GM19372 (cell line): ENCODE results near the gene RHBG.

Experiments used
- ATAC-seq: cut with Tn5 transposase; IDR thresholded peaks from one replicate; pipeline ENCODE4 v1.9.1; 2021; ENCODE audit warnings: mild to moderate bottlenecking, low read depth, moderate library complexity; ENCODE audit not compliant: unreplicated experiment

Gene RHBG

DNA sequence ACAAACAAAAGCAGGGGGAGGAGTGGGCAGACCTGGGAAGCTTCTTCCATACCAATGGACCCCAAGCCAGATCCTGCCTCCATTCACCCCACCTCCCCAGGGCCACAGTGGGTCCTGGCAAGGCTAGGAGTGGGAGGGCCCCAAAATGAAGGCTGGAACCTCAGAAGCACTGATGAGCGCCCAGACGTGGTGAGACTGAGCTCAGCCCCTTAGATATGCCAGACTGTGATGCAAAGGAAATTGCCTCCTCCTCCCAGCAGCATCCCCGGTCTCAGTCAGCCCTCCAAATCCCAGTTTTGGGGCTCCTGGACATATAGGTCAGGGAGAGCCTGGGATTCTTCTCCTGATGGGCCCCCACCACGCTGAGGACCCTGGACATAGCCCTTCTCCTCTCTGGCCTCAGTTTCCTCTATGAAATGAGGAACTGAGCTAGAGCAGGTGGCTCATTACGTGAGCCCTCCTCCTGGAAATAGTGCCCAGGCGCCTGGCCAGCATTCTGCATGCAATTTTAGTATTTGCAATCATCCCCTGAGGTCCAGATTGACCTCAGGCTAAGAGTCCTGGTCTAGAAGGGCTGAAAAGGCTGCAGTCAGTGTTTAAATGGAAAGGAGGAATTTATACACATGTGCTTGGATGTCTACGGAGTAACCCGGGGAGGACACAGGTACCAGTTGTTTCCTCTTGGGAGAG, 33.5 kb downstream of the RHBG start:
- no peak for ATAC-seq

DNA sequence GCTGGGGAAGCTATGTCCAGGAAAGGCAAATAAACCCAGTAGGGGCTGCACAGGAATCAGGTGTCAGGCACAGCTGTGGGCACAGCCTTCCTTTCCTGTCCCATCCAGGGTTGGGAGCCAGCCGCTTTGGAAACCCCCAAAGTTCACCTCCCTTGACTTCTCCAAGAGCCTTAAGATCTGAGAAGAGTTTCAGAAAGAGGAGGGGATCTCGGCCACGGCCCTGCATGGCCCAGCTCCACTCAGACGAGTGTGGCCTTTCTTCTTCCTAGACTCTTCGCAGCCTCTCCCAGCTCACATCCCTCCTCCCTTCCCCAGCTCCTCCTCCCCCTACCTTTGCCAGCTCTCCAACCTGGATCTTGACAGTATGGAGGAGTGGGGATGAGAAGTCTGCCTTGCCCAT, 36.7 kb downstream of the RHBG start:
- ATAC-seq = no peak

- no peak for ATAC-seq
Observed at GRCh38 chr1:156406251-156406650, 37.2 kb downstream of the RHBG start.

DNA sequence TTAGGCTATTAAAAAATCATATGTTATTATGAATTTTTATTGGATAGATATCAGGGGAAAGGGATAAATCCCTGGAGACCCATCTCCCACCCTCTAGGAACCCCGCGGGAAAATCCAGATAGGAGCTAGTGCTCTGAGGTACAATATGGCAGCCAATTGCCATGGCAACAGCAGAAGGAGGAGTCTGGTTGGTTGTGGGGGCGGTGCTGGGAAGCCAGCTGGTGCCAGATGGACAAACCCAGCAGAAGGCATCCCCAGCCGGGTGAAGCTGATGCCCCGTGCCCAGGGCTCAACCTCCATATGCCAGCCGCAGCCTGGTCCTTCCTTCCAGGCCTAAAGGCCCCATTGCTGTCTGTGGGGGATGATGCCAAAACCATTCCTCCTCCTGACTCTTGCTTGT, 38.3 kb downstream of the RHBG start:
- ATAC-seq = no peak

DNA sequence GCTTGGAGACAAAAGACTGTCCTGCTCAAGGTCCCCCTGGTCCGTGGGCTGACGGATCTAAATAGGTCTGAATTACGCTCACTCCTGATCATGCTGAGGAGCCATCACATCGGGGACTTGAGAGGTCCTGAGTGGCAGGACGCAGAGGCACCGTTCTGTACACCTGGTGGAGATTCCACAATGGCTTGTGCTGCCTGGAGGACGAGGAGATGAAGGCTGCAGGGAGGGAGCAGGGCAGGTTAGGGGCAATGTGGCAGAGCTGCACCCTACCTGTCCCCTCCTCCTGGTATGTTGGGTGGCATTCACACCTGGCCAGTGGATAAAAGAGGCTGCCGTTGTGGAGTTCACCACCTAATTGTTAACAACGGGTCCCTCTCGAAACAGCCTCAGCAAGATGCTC, 38.7 kb downstream of the RHBG start:
- ATAC-seq = no peak

DNA sequence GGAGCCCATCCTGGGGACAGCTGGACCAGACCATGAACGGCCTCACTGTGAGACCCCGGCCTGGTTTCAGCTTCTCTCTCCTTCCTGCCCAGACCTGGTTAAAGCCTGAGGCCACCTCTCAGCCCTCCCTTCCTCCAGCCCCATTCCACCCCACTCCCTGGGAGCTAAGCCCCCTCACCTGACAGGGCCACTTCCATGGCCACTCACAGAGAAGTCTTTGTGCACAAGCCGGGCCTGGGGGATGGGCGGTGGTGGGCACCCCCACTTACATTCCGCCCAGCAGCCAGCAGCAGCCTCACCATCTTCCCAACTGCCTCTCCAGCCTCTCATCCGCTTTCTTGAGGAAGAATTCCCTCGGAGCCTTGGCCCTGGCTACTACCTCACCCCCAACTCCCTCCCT, 40.4 kb downstream of the RHBG start:
- ATAC-seq = no peak

- no peak for ATAC-seq
Observed at GRCh38 chr1:156410238-156410637, 41.2 kb downstream of the RHBG start.

- no peak for ATAC-seq
Observed at GRCh38 chr1:156410740-156411139, 41.7 kb downstream of the RHBG start.

GRCh38 chr1:156412653-156413321, 43.8 kb downstream of the RHBG start:
- ATAC-seq = no peak

- ATAC-seq = no peak
Observed at GRCh38 chr1:156413391-156414246, 44.6 kb downstream of the RHBG start.

DNA sequence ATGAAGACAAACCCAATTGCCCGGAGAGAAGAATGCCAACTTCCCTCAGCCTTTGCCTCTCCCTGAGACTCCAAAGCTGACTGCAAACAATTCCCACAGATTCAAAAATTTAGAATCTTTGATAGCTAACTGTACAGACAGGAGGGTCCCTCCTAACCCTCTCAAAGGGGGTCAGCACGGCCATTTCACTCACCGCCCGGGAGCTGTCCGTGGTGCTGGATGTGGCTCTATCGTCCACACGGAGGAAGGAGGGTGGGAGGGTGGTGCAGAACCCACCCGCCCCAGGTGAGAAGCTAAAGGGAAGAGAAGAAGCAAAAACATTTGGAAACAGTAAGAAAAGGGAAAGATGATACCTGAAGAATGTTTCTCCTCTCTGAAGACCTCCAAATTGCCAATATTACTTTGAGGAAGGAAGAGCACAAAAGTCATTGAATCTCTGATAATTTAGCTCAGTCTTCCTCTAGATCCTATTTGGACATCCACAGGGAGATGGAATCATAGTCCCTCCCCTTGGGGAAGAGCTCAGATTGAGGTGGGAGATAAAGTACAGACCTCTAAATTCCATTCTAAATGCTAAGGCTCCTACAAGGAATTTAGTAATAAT, 45.6 kb downstream of the RHBG start:
- ATAC-seq = no peak

DNA sequence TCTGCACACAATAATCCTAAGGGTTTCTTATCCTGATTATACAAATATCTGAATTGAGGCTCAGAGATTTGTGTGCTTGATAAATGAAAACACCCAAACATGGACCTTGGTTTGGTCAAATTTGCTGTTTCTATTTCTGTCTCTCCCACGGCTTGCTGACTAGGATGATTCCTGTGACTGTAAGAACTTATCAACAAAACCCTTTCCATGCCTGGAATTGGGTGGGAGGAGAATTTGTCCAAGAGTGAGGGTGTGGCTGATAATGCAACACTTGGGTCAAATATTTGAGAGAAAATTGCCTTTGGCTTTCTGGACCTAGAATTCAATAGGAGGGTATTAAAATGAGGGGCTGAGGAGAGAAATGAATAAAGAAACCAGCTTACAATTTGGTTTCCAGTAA, 48.0 kb downstream of the RHBG start:
- no peak for ATAC-seq

DNA sequence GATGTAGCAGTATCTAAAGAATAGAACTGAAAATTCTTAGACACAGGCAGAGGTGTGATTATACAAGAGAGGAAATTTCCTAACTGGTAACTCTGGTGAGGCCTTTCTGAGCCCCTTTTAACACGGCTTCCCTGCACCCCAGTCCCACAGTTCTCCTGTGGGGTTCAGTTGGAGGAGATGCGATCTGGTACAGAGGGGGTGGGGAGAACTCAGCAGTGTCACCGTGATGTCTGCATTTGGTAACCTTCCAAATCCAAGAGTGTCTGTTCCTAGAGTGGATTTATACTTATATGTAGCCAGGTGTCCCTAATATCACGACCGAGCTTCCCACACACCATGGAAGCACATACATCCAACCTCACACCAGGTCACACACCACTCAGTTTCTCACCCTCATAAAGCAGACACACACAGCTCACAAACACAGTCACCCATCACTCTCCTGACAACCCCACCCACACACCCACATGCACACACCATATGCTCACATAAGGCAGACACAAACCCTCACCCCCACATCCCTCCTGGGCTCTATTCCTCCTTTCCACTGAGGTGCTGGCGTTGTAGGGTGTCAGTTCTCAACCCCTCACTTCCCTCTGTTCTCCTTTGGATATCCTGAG, 48.5 kb downstream of the RHBG start:
- ATAC-seq = no peak

DNA sequence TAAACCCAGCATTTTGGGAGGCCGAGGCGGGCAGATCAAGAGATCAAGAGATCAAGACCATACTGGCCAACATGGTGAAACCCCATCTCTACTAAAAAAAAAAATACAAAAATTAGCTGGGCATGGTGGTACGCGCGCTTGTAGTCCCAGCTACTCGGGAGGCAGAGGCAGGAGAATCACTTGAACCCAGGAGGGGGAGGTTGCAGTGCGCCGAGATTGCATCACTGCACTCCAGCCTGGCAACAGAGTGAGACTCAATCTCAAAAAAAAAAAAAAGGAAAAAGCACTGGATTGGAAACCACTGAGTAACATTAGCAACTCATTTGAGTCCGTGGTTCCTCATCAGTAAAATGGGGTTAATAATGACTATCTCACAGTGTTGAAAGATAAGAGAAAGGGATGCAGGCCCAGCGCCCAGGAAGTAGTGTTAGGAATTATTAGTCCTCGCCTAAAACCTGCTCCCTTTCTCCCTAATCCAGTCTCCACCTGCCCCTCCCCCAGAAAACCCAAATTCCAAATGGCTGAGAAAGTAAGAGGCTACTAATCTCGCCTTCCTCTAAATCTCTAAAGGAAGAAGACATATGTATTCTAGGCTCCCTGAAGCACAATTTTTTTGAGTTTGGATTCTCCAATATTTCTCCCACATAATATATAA, 49.5 kb downstream of the RHBG start:
- ATAC-seq = no peak

DNA sequence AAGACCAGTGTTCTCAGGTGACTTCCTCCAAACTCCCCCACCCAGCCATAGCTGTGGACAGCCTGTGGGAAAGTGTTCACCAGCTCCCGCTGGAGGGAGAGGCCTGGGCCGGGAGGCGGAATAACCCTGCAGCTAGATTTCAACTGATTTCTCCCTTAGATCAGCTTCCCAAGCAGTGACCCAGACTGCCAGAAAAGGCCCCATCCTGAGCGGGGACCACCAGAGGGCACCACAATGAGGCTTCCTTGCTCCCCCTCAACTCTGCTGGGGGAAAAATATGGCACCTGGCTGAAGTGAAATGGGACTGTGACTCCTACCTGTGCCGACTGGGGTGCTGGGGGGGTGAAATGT, 50.8 kb downstream of the RHBG start:
- ATAC-seq = no peak

DNA sequence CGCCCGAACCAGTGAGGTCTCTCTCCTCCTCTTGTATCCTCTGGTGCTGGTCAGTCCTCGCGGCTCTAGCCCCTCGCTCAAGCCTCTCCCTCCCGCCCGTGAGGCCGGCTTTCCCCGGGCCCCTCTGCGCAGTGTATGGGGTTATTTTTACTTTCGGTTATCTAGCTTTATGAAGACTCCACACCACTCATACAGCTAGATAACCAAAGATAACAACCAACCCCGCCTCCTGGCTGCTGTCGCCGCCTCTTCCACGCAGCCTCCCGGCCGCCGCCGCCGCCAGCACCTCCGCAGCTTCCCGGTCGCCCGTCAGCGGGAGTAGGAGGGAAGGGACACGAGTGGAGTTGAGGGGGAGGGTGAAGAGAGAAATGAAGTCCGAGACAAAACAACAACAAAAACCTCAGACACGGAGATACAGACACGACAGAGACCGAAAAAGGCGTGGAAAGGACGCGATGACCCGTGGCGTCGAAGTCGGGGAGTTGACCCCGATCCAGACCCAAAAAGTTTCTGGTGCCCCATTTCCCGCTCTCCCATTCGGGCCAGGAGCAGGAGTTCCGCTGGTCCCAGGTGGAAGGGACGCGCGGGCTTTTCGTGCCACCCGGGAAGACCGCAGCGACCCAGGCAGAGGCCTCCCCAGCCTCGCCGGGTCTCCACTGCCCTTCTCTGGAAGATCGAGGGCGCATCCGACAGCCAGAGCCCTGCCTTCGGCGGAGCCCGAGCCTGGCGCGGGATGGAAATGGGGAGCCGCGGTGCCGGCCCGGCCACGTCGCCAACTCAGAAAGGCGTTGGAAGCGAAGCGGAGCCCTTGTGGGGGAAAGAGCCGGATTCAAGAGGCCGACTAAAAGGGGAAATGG, 51.4 kb downstream of the RHBG start:
- no peak for ATAC-seq

DNA sequence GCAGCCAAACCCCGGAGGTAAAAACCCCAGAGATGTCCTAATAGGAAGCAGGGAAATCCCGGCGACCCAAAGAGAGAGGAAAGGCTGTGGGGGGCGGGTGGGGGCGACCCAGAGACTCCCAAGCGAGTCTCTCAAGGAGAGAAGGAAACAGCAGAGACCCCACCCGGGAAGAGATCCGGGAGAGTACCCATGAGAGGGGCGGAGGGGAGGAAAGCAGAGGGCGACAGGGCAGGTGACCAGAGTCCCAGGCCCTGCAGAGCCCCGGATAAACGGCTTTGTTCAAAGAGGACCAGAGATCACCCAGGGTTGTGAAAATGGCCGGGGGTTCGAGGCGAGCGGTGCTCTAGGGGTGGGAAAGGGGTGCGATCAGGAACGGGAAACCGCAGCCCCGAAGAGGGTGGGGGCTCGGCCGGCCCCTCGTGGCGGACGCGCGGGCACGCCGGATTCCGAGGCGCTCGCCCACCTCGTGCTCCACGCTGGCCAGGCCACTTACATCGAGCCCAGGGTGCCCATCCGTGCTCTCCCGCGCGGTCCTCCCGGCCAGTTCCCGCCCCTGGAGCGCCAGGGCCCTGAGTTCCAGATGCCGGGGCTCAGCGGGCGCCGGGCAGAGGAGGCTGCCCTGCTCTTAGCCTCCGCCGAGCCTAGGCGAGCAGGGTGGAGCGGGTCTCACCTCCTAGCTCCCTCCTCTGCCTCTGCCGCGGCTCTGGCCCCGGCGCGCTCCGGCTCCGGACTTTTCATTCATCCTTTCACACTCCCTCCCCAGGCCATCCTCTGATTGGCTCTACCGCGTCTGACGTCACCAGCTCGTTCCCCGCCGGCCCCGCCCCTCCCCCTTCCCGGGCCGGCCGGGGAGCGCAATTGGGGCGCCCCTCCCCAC, 52.3 kb downstream of the RHBG start:
- ATAC-seq = peak; percentile 71

DNA sequence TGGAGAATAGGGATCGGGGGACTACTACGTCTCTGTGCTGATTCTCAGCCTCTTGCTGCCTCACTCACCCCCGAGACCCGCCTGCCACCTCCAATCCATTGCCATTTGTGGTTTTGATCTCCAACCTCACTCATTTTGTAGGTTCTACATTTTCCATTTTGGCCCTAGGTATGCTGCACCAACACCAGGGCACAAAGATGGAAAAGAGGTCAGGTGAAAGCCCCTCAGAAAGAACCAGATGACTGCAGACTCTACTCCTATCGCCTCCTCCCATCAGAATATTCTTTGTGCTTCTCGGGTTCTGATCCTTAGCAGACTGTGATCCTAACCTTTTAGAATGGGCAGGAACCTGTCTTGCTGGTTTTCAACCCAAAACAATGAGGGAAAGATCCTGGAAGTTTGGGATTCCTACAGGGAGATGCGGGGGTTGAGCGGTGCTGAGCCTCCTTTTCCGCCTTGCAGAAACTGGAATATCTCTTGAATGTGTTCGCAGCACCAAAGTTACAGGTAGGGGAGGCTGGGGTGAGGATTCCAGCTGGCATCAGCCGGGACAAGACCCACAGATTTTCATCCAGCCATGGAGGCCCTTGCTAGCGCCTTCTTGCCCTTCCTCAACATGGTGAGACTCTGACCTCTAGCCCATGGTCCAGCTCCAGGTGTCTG, 53.1 kb downstream of the RHBG start:
- ATAC-seq = no peak
